ENCODE data around the gene TSC1.

TSC1 gene

GRCh38 chr9:132880324-132880661 lies 64.1 kb downstream of the TSC1 start:
- TF ChIP-seq ZNF274 (IDR thresholded peaks at IDR 0.05; ENCODE audit: low read depth, low read length) = no peak
- H3K4me3 ChIP-seq (ENCODE audit: low read length) = no peak overlapping the region

- TF ChIP-seq ZNF274 (IDR thresholded peaks at IDR 0.05; ENCODE audit: low read depth, low read length) = no peak
- no peak overlapping the region for H3K4me3 ChIP-seq (ENCODE audit: low read length)
These were observed 64.7 kb downstream of the TSC1 start for GRCh38 chr9:132879457-132880323.

DNA sequence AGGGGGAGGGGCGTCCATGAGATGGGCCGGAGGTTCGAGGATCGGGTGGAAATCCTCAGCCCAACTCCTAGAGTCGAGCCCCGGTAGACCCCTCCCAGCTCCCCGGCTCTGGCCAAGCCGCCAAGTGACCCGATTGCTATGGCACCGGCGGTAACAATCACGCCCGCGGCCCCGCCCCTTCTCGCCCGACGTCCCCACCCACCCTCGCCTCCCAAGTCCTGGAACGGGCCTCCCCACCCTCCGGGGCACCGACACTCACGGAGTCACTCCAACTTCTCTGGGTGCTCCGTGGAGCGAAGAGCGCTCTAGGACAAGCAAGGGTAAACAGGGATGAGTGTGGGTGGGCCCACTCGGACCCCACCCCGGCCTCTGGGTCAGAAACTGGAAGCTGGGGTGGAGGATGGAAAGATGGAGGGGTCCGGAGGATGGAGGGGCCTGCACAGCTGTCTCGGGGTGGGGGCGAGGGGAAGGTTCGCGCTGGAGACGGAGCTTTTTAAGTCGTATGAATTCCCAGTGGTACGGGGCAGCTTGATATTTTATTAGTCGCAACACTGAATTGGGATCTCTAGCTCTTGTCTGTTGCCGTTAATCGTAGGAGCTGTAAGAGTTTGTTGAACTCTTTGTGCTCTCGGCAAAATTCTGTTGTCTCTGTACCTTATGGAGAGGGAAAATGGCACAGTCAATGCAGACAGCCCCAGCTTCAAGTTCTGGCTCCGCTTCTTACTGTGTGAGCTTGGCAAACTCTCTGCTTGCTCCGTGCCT lies 65.5 kb downstream of the TSC1 start, which contains the start of gene SPACA9:
Gene SPACA9, plus strand, starts transcription at position 204 of the 762 bp plus-strand sequence. CDS start 5,050 bp downstream, outside the sequence.
- H3K4me3 ChIP-seq (ENCODE audit: low read length) = peak within 1 kb of the TSS; percentile 89
- TF ChIP-seq ZNF274 (IDR thresholded peaks at IDR 0.05; ENCODE audit: low read depth, low read length) = no peak

DNA sequence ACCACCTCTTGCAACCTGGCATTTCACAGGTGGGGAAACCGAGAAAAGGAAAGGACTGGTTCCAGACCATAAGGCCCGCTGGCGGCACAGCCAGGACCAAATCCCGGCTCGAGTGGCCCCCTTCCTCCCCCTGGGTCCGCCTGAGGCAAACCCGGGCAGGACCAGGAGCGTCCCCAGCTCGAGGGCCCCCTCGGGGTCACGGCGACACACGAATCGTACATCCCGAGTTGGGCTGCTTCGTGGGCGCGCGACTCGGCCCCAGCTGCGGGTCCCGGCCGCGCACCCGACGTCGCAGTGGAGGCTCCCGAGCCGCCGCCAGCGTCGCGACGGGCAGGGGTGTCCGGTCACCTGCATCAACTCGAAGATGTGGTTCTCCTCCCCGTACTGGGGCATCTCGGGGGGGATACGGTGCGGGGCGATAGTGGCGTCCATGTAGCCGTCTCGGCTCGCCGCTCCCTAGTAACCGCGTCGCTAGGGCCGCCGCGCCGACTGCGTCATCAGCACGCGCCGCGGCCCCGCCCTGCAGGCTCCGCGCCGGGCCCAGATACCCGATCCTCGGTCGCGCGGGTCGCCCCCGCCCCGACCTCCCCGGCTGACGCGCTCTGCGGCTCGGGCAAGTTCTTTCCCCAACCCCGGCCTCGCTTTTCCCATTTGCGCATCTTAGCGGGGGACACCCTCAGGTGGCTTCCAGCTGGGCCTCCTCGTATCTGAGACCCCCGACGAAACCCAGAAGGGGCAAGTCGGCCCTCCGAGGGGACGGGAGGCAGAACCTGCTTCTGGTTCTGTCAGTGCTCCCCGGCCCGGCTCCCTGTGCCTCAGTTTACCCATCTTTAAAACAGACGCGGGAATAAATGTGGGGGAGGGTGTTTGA lies 66.4 kb downstream of the TSC1 start, which contains the start of gene AK8:
Gene AK8, minus strand, starts transcription at position 461 of the 871 bp plus-strand sequence. Its CDS starts 29 bp downstream, at position 432.
- no peak for TF ChIP-seq ZNF274 (IDR thresholded peaks at IDR 0.05; ENCODE audit: low read depth, low read length)
- H3K4me3 ChIP-seq (ENCODE audit: low read length) = peak within 1 kb of the TSS; percentile 89

- no peak overlapping the region; the same call in 1 of the 2 replicates for H3K4me3 ChIP-seq (ENCODE audit: low read length)
- no peak for TF ChIP-seq ZNF274 (IDR thresholded peaks at IDR 0.05; ENCODE audit: low read depth, low read length)
These were observed 67.0 kb downstream of the TSC1 start for GRCh38 chr9:132877458-132877823.

- TF ChIP-seq ZNF274 (IDR thresholded peaks at IDR 0.05; ENCODE audit: low read depth, low read length) = no peak
These were observed 67.6 kb downstream of the TSC1 start for GRCh38 chr9:132876849-132877248.

GRCh38 chr9:132875159-132875558 lies 69.3 kb downstream of the TSC1 start:
- no peak overlapping the region for H3K4me3 ChIP-seq (ENCODE audit: low read length)
- no peak for TF ChIP-seq ZNF274 (IDR thresholded peaks at IDR 0.05; ENCODE audit: low read depth, low read length)

More at GRCh38 chr9:132876849-132877248, 67.6 kb downstream of the TSC1 start:
- no peak overlapping the region for H3K4me3 ChIP-seq (ENCODE audit: low read length)

DNA sequence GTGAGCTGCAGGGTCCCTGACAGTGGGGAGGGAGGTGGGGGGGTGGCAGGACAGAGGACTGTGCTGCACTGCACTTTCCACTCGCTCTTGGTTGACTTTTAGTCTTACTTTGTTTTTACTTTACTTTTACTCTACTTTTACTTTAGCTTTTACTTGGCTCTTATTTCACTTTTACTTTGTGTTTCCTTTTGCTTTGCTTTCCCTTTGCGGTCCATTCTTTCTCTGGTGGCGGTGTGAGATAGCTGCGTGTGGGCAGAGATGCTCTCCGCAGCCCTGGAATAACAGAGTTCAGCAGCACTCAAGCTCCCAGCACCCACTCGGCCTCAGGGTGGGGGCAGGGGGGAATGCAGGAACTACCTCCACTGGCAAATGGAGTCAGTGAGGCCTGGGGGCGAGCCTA lies 71.0 kb downstream of the TSC1 start:
- TF ChIP-seq ZNF274 (IDR thresholded peaks at IDR 0.05; ENCODE audit: low read depth, low read length) = no peak

DNA sequence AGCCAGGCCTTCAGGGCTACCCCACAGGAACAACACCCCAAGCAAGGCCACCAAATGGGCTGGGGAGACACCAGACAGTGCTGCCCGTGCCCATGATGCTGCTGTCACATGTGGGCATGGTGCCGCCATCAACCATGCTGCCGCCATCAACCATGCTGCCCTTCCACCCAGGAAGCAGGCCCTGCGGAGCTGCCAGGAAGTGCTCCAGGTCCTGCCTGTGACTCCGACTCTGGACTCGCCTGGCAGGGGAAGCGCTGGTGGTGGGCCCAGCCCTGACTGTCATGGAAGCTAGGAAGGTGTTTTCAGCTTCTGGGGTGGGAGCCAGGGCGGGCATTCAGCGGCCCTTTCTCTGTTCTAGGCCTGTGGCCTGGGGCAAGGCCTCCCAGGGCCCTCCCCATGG lies 75.2 kb downstream of the TSC1 start:
- no peak overlapping the region for H3K4me3 ChIP-seq (ENCODE audit: low read length)
- no peak for TF ChIP-seq ZNF274 (IDR thresholded peaks at IDR 0.05; ENCODE audit: low read depth, low read length)

More for the DNA sequence above, 71.0 kb downstream of the TSC1 start:
- H3K4me3 ChIP-seq (ENCODE audit: low read length) = no peak overlapping the region

DNA sequence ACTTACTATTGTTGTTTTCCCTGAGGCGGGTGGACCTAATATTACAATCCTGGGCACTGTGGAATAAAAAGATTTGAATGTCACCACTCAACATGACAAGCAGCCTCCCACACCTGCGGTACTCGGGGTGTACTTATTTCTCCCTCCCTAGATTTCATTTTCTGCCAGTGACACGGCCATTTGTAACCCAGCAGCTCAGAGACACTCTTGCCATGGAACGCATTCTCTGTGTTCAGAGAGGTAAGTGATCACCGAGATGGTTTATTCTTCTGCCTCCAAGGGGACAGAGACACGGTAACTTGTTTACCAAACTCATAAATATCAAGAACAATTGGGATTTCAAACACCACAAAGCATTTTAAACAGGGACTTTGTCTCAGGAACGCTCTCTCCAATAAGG lies 77.5 kb downstream of the TSC1 start:
- TF ChIP-seq ZNF274 (IDR thresholded peaks at IDR 0.05; ENCODE audit: low read depth, low read length) = no peak

DNA sequence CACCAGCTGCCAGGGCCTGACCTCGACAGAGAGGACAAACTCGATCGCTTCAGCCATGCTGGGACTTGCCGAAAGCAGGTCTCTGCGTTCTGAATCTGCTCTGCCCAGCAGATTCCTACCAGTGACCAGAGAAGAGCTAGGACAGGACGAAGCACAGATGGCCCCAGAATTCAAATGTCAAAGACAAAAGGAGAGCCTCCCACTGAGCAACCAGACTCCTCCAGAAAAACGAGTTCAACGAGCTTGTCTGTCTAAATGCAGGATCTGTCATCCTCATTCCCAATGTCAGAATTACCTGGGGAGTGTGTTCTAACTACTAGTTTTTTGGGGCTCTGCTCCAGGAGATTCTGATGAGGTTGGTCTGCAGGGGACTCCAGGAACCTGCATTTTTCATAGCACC lies 79.7 kb downstream of the TSC1 start:
- no peak for TF ChIP-seq ZNF274 (IDR thresholded peaks at IDR 0.05; ENCODE audit: low read depth, low read length)
- H3K4me3 ChIP-seq (ENCODE audit: low read length) = no peak overlapping the region

More for the DNA sequence above, 77.5 kb downstream of the TSC1 start:
- H3K4me3 ChIP-seq (ENCODE audit: low read length) = no peak overlapping the region

DNA sequence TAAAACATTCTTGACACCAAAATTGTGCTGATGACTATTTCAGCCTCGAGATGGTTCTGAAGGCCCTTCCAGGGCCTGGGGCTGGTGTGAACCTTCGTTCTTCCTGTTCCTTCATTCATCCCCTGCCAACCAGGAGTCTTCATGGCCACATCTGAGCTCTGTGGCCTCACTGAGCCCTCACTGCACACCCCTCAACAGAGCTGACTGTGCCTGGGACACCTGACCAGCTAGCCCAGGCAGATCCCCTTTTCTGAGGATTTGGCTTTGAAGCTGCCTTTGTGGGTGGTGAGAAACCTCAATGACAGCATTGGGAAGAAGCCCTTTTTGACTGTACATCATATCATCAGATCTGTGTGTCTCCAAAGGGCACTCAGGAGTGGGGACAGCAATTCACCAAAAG lies 80.1 kb downstream of the TSC1 start:
- TF ChIP-seq ZNF274 (IDR thresholded peaks at IDR 0.05; ENCODE audit: low read depth, low read length) = no peak
- no peak overlapping the region for H3K4me3 ChIP-seq (ENCODE audit: low read length)

- no peak for TF ChIP-seq ZNF274 (IDR thresholded peaks at IDR 0.05; ENCODE audit: low read depth, low read length)
- no peak overlapping the region for H3K4me3 ChIP-seq (ENCODE audit: low read length)
These were observed 81.3 kb downstream of the TSC1 start for GRCh38 chr9:132863096-132863495.

GRCh38 chr9:132862533-132862932 lies 81.9 kb downstream of the TSC1 start:
- TF ChIP-seq ZNF274 (IDR thresholded peaks at IDR 0.05; ENCODE audit: low read depth, low read length) = no peak

More at GRCh38 chr9:132862533-132862932, 81.9 kb downstream of the TSC1 start:
- H3K4me3 ChIP-seq (ENCODE audit: low read length) = no peak overlapping the region
